SK-N-SH (cell line): ENCODE measurements around the gene HAUS1. TPM values are rescaled to one million over a fixed set of nuclear protein-coding genes. Genes with fewer than 3 reads are reported as not detected.

Source experiments
- CTCF ChIA-PET: fragments of 300-600, 350-600 bp; formaldehyde crosslinking; extraction: SDS; loops from one replicate; lab custom pipeline; 2021; lab: Yijun Ruan, JAX
- POLR2A ChIA-PET: fragments of 350-600 bp; sonication (Branson Sonifier 250); formaldehyde crosslinking; extraction: SDS; loops from one replicate; lab custom pipeline; 2020; ENCODE audit warnings: antibody characterized with exemption, inconsistent platforms; lab: Yijun Ruan, JAX
- DNase-seq: peaks from one replicate; pipeline ENCODE4 v3.0.0; 2012
- H2AFZ ChIP-seq: fragments of 200-600 bp; sonication (generic); 2 replicates; pipeline ENCODE4 v1.8.1; 2016; ENCODE audit warnings: antibody characterized with exemption, mild to moderate bottlenecking, low read depth
- H3F3A ChIP-seq: fragments of 200-600 bp; sonication (generic); replicated peaks from 2 replicates; pipeline ENCODE3; 2016; ENCODE audit warnings: antibody characterized with exemption, mild to moderate bottlenecking; ENCODE audit not compliant: insufficient read depth
- H3K27ac ChIP-seq, 2 experiments: fragments of 200-500 bp in 1 of 2; fragments of 200-600 bp in 1 of 2; sonication (Bioruptor generic) in 1 of 2; sonication (generic), shearing (Covaris generic) in 1 of 2; 2 replicates each; pipeline versions ENCODE4 v1.5.1 to v1.6.1; 2014 to 2016; ENCODE audit warnings: low read depth in 2 of 2, inconsistent platforms in 1 of 2, low read length in 1 of 2, mild to moderate bottlenecking in 1 of 2, mixed read lengths in 1 of 2
- H3K27me3 ChIP-seq: fragments of 200-600 bp; sonication (generic), shearing (Covaris generic); 2 replicates; pipeline ENCODE4 v1.6.1; 2016; ENCODE audit warnings: mixed run types; ENCODE audit not compliant: insufficient read depth
- H3K36me3 ChIP-seq, 2 experiments: fragments of 200-500 bp in 1 of 2; fragments of 200-600 bp in 1 of 2; sonication (Bioruptor generic) in 1 of 2; sonication (generic) in 1 of 2; replicated peaks in 1 of 2; 2 replicates each; pipeline versions ENCODE3 to v1.5.1; 2014 to 2016; ENCODE audit warnings: low read length in 1 of 2, mild to moderate bottlenecking in 1 of 2; ENCODE audit not compliant: insufficient read depth in 2 of 2, control insufficient read depth in 1 of 2
- H3K4me1 ChIP-seq, 2 experiments: fragments of 200-500 bp in 1 of 2; fragments of 200-600 bp in 1 of 2; sonication (Bioruptor generic) in 1 of 2; sonication (generic), shearing (Covaris generic) in 1 of 2; 2 replicates each; pipeline versions ENCODE4 v1.5.1 to v1.6.1; 2014 to 2016; ENCODE audit warnings: low read depth in 1 of 2, low read length in 1 of 2, mixed run types in 1 of 2; ENCODE audit not compliant: insufficient read depth in 2 of 2, control insufficient read depth in 1 of 2
- H3K4me2 ChIP-seq: fragments of 200-600 bp; sonication (generic), shearing (Covaris generic); 2 replicates; pipeline ENCODE4 v1.6.1; 2017; ENCODE audit warnings: mixed run types
- H3K4me3 ChIP-seq, 2 experiments: fragments of 200-500 bp in 1 of 2; fragments of 200-600 bp in 1 of 2; sonication (Bioruptor generic) in 1 of 2; sonication (generic), shearing (Covaris generic) in 1 of 2; 2 replicates each; pipeline versions ENCODE4 v1.5.1 to v1.8.1; 2014 to 2016; ENCODE audit warnings: low read depth in 2 of 2, inconsistent platforms in 1 of 2, low read length in 1 of 2, mild to moderate bottlenecking in 1 of 2, mixed read lengths in 1 of 2, moderate library complexity in 1 of 2
- H3K79me2 ChIP-seq: fragments of 200-600 bp; sonication (generic); 2 replicates; pipeline ENCODE4 v1.8.1; 2017; ENCODE audit warnings: mild to moderate bottlenecking; ENCODE audit not compliant: insufficient read depth
- H3K9ac ChIP-seq: fragments of 200-600 bp; sonication (generic); 2 replicates; pipeline ENCODE4 v1.6.1; 2017; ENCODE audit warnings: mixed run types
- H3K9me2 ChIP-seq: fragments of 200-600 bp; sonication (generic); 2 replicates; pipeline ENCODE4 v1.6.1; 2017; ENCODE audit warnings: mixed run types
- H3K9me3 ChIP-seq: fragments of 200-600 bp; sonication (generic); 2 replicates; pipeline ENCODE4 v1.6.1; 2017; ENCODE audit warnings: mixed run types, mild to moderate bottlenecking, moderate library complexity
- H4K20me1 ChIP-seq: fragments of 200-600 bp; sonication (generic); 2 replicates; pipeline ENCODE4 v1.6.1; 2017; ENCODE audit warnings: mild to moderate bottlenecking, mixed run types; ENCODE audit not compliant: insufficient read depth
- CHD2 ChIP-seq: fragments of 150-350 bp; IDR thresholded peaks from 2 replicates; pipeline ENCODE4 v1.6.1; 2018; ENCODE audit warnings: low read length; ENCODE audit not compliant: partially characterized antibody
- CTCF ChIP-seq: fragments of 200-600 bp; sonication (generic); IDR thresholded peaks from 2 replicates; pipeline ENCODE4 v1.6.1; 2017; ENCODE audit warnings: antibody characterized with exemption, mild to moderate bottlenecking, moderate library complexity
- ELF1 ChIP-seq: IDR thresholded peaks from 2 replicates; pipeline ENCODE4 v1.4.0; 2012
- FOXM1 ChIP-seq: IDR thresholded peaks from 2 replicates; pipeline ENCODE4 v1.4.0; 2012; ENCODE audit warnings: low read depth, mild to moderate bottlenecking
- GABPA ChIP-seq: IDR thresholded peaks from 2 replicates; pipeline ENCODE4 v1.4.0; 2012; ENCODE audit warnings: low read depth, mild to moderate bottlenecking
- IRF3 ChIP-seq: fragments of 150-350 bp; IDR thresholded peaks from 2 replicates; pipeline ENCODE4 v1.6.1; 2016; ENCODE audit warnings: mild to moderate bottlenecking, low read depth, low read length
- MAX ChIP-seq: IDR thresholded peaks from 2 replicates; pipeline ENCODE4 v1.4.0; 2012; ENCODE audit warnings: low read depth
- MXI1 ChIP-seq: IDR thresholded peaks from 2 replicates; pipeline ENCODE4 v1.6.1; 2012; ENCODE audit warnings: mild to moderate bottlenecking, low read depth, low read length, improper control_type of control experiment
- POLR2AphosphoS5 ChIP-seq: IDR thresholded peaks from 2 replicates; pipeline ENCODE4 v1.6.1; 2012; ENCODE audit warnings: low read depth, low read length
- RCOR1 ChIP-seq: fragments of 150-350 bp; IDR thresholded peaks from 2 replicates; pipeline ENCODE4 v1.6.1; 2017; ENCODE audit warnings: antibody characterized with exemption, low read length
- REST ChIP-seq: IDR thresholded peaks from 2 replicates; pipeline ENCODE4 v1.6.1; 2012; ENCODE audit warnings: mild to moderate bottlenecking, low read depth, low read length, moderate library complexity
- RXRA ChIP-seq: IDR thresholded peaks from 2 replicates; pipeline ENCODE4 v1.4.0; 2012; ENCODE audit warnings: low read depth, mild to moderate bottlenecking, borderline replicate concordance
- TAF1 ChIP-seq: IDR thresholded peaks from 2 replicates; pipeline ENCODE4 v1.6.1; 2012; ENCODE audit warnings: low read depth, mild to moderate bottlenecking, low read length, moderate library complexity, borderline replicate concordance
- TCF12 ChIP-seq: IDR thresholded peaks from 2 replicates; pipeline ENCODE4 v1.4.0; 2012
- TEAD4 ChIP-seq: IDR thresholded peaks from 2 replicates; pipeline ENCODE4 v1.4.0; 2012; ENCODE audit warnings: mild to moderate bottlenecking, borderline replicate concordance; ENCODE audit not compliant: insufficient read depth
- USF1 ChIP-seq: IDR thresholded peaks from 2 replicates; pipeline ENCODE4 v1.4.0; 2012; ENCODE audit warnings: low read depth, borderline replicate concordance
- YY1 ChIP-seq: IDR thresholded peaks from 2 replicates; pipeline ENCODE4 v1.4.0; 2012; ENCODE audit warnings: low read depth, mild to moderate bottlenecking
- WGBS: methylation state at CpG from one replicate; pipeline ENCODE4 v1.1.6; 2017; ENCODE audit warnings: low lambda C conversion rate; 5-methylcytosine and 5-hydroxymethylcytosine counted together
- polyA plus RNA-seq, 3 experiments: library from polyadenylated mRNA; depleted of rRNA; stranded (reverse); fragments of >200 nt; gene quantifications; 2 replicates each; pipeline ENCODE4 v1.2.3, GENCODE V29; 2012

The HAUS1 gene
- polyA plus RNA-seq, 1 of the 3 experiments (the other 2 are of a cell fraction): 55.2 TPM

- ChIA-PET POLR2A (interaction anchor here (0.5 to 1.3 kb wide), 2 partner anchors 20 kb away, joined by 3 read pairs; no protein-coding TSS in a partner anchor), CTCF (interaction anchor here (1.7 to 2.6 kb wide), 2 partner anchors 25 to 75 kb away, joined by 7 to 12 read pairs; a partner anchor contains a TSS)
- peak within 1 kb of the TSS; percentile 68 to 91 for H3K4me3 ChIP-seq
- WGBS: 3% methylated on average over 33 of the region's 53 CpGs
- no peaks in the 10 kb centered on the region for H3K27me3 ChIP-seq
- H3K4me2 ChIP-seq: peak within 1 kb of the TSS; percentile 78
- peaks cover 55% of the 10 kb centered on the region for H3K79me2 ChIP-seq
- peak; percentile 92 for DNase-seq
- no peaks in the 10 kb centered on the region for H3K9me3 ChIP-seq
- H3K9ac ChIP-seq: peak within 1 kb of the TSS; percentile 91
- peak within 1 kb of the TSS; percentile 85 to 88 for H3K27ac ChIP-seq
- peaks cover 9% of the 10 kb centered on the region for H3F3A ChIP-seq
- H4K20me1 ChIP-seq: peaks cover 38% of the 10 kb centered on the region
- peaks cover 6 to 35% of the 10 kb centered on the region in 2 experiments for H3K36me3 ChIP-seq
- peak within 1 kb of the TSS; percentile 100 for H2AFZ ChIP-seq
- no peaks in the 10 kb centered on the region for H3K9me2 ChIP-seq
- TF ChIP-seq USF1: peak; percentile 77; the same call in 1 of the 2 replicates
- TF ChIP-seq CTCF: peak; percentile 28; the same call in 1 of the 2 replicates
- TF ChIP-seq TCF12: no peak
- peak; percentile 82 for TF ChIP-seq TAF1
- no peak for TF ChIP-seq REST
- no peak for TF ChIP-seq IRF3
- TF ChIP-seq RXRA: no peak
- peak; percentile 48 for TF ChIP-seq TEAD4
- peak; percentile 82 for TF ChIP-seq GABPA
- 0 out of 2 replicates have a peak, but pooled peaks have one; percentile 9 for TF ChIP-seq RCOR1
- TF ChIP-seq FOXM1: no peak
- peak; percentile 96 for TF ChIP-seq POLR2AphosphoS5
- TF ChIP-seq MXI1: peak; percentile 71; the same call in 1 of the 2 replicates
- TF ChIP-seq MAX: peak; percentile 96
- 0 out of 2 replicates have a peak, but pooled peaks have one; percentile 30 for TF ChIP-seq ELF1
- TF ChIP-seq CHD2: peak; percentile 63
- TF ChIP-seq YY1: peak; percentile 95
- peaks cover 5 to 11% of the 10 kb centered on the region in 2 experiments; a peak in 2 of 4 replicates for H3K4me1 ChIP-seq
Measured at GRCh38 chr18:46097801-46098615, 6.2 kb upstream of the HAUS1 start, which contains the start of gene ATP5F1A. Gene ATP5F1A (minus strand): TSS chr18:46098296. CDS start chr18:46098231, 65 bp downstream.
